ENCODE data around the gene COL8A2.

COL8A2 gene

DNA sequence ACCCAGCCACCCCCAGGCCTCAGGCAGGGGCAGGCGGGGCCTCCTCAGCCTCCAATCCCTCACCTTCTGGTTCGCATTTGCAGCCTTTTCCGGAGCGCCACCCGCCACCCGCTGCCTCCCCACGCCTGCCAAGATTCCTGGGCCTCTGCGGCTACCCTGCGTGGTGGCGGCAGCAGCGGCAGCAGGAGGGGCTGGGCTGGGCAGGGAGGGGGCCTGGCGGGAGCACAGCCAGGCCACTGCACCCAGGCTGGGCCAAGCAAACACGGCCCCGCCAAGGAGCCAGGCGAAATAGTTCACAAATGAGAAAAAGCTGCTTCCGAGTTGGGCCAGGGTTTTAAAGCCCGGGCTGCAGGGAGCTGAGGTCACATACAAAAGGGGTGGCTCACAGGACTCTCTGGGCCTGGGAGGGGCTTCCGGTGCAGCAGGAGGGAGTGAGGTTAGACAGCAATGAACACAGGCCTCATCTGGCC is 9.8 kb downstream of the COL8A2 start:
- H3K27me3 Mint-ChIP-seq, result no peaks in the 10 kb centered on the region
- DNase-seq (no peak), ATAC-seq (no peak)
- H3K9me3 Mint-ChIP-seq, result no peaks in the 10 kb centered on the region
- no peak overlapping the region for H3K4me3 Mint-ChIP-seq
- peaks cover 14% of the 10 kb centered on the region for H3K4me1 Mint-ChIP-seq
- peak overlapping the region in 1 of 2 donors; percentile 78 for H3K27ac Mint-ChIP-seq

DNA sequence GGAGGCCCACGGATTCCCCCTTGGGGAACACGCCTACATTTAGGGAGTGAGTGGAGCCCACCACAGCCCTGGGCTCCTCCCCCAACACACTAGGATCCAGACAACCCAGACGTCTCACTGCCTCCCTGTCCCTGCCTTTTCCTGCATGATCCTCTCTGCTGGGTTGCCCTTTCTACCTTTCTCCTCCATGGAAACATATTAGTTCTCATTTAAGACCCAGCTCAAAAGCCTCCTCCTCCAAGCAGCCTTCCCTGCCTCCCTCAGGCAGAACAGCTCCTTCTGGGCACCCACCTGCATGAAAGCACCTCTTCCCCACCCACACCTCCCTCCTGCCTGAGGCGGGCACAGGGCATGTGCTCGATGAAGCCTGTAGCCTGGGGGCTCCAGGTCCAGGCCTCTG is 10.7 kb downstream of the COL8A2 start:
- H3K4me1 Mint-ChIP-seq, result peaks cover 19% of the 10 kb centered on the region
- no peaks in the 10 kb centered on the region for H3K27me3 Mint-ChIP-seq
- no peak overlapping the region for H3K4me3 Mint-ChIP-seq
- no peak for DNase-seq
- H3K27ac Mint-ChIP-seq, result no peak overlapping the region
- H3K9me3 Mint-ChIP-seq, result no peaks in the 10 kb centered on the region
- no peak for ATAC-seq

- Mint-ChIP-seq H3K4me3 (no peak overlapping the region), H3K27me3 (no peaks in the 10 kb centered on the region), H3K9me3 (no peaks in the 10 kb centered on the region), H3K27ac (peak overlapping the region; percentile 0 to 16), H3K4me1 (peaks cover 34% of the 10 kb centered on the region)
- DNase-seq, result no peak
- no peak for ATAC-seq
These were observed 12.2 kb downstream of the COL8A2 start for GRCh38 chr1:36112823-36113222.

DNA sequence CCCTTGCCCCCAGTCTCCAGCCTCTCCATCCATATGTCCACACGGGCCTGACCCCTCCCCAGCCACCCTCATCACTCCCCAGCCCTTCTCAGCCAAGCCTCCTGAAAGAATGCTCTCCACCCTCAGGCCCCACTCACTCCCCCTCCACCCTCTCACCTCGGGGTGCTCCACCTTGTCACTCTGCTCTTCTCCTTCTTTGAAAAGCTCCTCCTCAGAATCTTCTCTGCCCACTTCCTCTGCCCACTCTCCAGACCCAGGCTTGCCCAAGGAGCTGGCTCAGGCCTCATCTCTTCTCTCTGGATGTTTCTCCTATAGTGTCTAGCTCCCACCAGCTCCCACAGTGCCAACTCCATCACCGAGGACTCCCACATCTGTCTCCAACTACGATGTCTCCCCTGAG is 13.9 kb downstream of the COL8A2 start:
- peak overlapping the region in 1 of 2 donors; percentile 4 for H3K4me3 Mint-ChIP-seq
- H3K9me3 Mint-ChIP-seq, result no peaks in the 10 kb centered on the region
- ATAC-seq, result no peak

DNA sequence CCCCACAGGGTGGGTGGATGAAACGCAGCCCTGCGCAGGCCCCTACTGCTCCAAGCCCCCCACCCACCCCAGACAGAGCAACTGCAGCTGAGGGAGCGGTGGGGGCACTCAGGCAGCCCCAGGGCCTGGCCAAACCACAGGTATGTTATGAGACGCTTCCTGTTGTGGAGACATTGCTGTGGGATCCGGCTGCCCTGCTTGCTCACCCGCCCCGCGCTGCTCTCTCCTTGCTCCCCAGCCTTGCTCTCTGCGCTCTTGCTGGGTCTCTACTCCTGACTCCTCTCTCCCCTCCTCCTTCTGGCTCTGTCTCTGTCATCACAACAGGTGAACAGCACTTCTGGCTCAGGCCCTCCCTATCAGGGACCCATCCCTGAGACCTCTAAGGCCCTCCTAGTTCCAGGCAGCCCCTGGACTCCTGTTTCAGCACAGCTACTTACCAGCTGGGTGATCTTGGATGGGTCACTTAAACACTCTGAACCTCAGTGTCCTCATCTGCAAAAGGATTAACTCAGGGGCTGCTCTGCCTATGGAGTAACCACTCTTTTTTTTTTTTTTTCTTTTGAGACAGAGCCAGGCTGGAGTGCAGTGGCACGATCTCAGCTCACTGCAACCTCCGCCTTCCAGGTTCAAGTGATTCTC is 15.9 kb downstream of the COL8A2 start:
- Mint-ChIP-seq H3K4me1 (peaks cover 53% of the 10 kb centered on the region), H3K9me3 (no peaks in the 10 kb centered on the region), H3K4me3 (peak overlapping the region; percentile 34 to 56), H3K27ac (peak overlapping the region; percentile 89 to 95), H3K27me3 (no peaks in the 10 kb centered on the region)
- peak; percentile 55 to 61 for DNase-seq
- peak; percentile 96 for ATAC-seq

More for the DNA sequence above, 13.9 kb downstream of the COL8A2 start:
- peak overlapping the region; percentile 43 to 69 for H3K27ac Mint-ChIP-seq
- DNase-seq, result no peak
- H3K4me1 Mint-ChIP-seq, result peaks cover 46% of the 10 kb centered on the region
- no peaks in the 10 kb centered on the region for H3K27me3 Mint-ChIP-seq

- no peak for ATAC-seq
- Mint-ChIP-seq H3K9me3 (no peaks in the 10 kb centered on the region), H3K27me3 (no peaks in the 10 kb centered on the region), H3K4me3 (peak overlapping the region in 1 of 2 donors; percentile 56), H3K27ac (peak overlapping the region; percentile 28 to 94), H3K4me1 (peaks cover 53% of the 10 kb centered on the region)
- no peak for DNase-seq
These were observed 16.7 kb downstream of the COL8A2 start for GRCh38 chr1:36108314-36108713.

DNA sequence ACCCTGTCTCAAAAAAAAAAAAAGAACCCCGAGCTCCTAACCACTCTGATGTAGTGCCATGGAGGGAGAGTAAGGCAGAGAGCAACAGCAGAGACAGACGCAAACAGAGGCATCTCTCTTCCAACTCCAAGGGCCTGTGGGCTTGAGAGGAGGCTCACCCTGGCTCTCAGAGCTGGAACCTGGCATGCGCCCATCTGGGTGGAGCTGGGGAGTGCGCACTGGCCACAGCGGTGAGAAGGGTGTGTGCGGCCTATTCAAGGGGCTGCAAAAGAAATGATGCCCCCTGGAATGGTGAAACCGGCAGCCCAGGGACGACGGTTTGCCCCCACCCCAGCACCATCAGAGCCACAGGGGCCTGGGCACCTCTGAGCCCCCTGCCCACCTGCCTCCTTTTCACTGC is 17.6 kb downstream of the COL8A2 start:
- Mint-ChIP-seq H3K27me3 (no peaks in the 10 kb centered on the region), H3K4me3 (no peak overlapping the region), H3K27ac (peak overlapping the region in 1 of 2 donors; percentile 68), H3K9me3 (no peaks in the 10 kb centered on the region), H3K4me1 (peaks cover 53% of the 10 kb centered on the region)
- no peak for ATAC-seq
- DNase-seq, result no peak

DNA sequence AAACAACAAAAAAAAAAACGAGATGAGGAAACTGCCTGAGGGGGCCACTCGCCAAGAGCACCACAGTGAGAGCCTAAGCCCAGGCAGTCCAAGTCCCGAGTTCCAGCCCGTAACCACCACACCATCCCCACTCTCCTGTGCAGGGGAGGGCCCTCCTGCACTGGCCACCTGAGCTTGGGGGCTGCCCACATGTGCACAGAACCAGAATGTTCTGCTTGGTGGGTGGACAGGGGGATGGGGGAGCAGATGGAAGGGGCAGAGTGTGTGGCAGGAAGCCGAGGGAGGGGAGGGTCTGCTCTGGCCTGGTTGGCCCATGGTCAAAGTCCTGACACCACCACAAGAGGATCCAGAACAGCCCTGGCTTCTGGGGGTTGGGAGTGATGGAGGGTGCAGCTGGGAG is 18.8 kb downstream of the COL8A2 start:
- Mint-ChIP-seq H3K27ac (no peak overlapping the region), H3K4me3 (no peak overlapping the region)

DNA sequence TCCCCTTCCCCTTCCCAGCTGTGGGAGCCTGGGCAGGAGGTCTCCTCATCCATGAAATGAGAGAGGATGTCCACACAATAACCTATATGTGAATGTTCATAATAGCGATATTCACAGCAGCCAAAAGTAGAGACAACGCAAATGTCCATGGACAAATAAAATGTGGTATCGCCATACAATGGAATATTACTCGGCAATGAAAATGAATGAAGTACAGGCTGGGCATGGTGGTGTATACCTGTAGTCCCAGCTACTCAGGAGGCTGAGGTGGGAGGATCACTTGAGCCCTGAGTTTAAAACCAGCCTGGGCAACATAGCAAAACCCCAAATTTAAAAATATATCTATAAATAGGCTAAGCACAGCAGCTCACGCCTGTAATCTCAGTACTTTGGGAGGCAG is 23.5 kb downstream of the COL8A2 start:
- H3K27ac Mint-ChIP-seq, result no peak overlapping the region
- H3K9me3 Mint-ChIP-seq, result no peaks in the 10 kb centered on the region
- DNase-seq (no peak), ATAC-seq (no peak)
- no peak overlapping the region for H3K4me3 Mint-ChIP-seq
- H3K4me1 Mint-ChIP-seq, result peaks cover 23% of the 10 kb centered on the region
- no peaks in the 10 kb centered on the region for H3K27me3 Mint-ChIP-seq

More for the DNA sequence above, 18.8 kb downstream of the COL8A2 start:
- Mint-ChIP-seq H3K4me1 (peaks cover 49% of the 10 kb centered on the region), H3K27me3 (no peaks in the 10 kb centered on the region), H3K9me3 (no peaks in the 10 kb centered on the region)
- DNase-seq (no peak), ATAC-seq (no peak)

- Mint-ChIP-seq H3K4me1 (peaks cover 12% of the 10 kb centered on the region), H3K27me3 (no peaks in the 10 kb centered on the region), H3K9me3 (no peaks in the 10 kb centered on the region), H3K27ac (no peak overlapping the region), H3K4me3 (no peak overlapping the region)
- ATAC-seq (no peak), DNase-seq (no peak)
These were observed 24.6 kb downstream of the COL8A2 start for GRCh38 chr1:36100376-36100775.

GRCh38 chr1:36099681-36100341 is 25.2 kb downstream of the COL8A2 start:
- DNase-seq (peak; percentile 71 to 76), ATAC-seq (peak; percentile 88)
- Mint-ChIP-seq H3K27ac (no peak overlapping the region), H3K4me3 (peak overlapping the region in 1 of 2 donors; percentile 26), H3K4me1 (peaks cover 12% of the 10 kb centered on the region), H3K9me3 (no peaks in the 10 kb centered on the region), H3K27me3 (no peaks in the 10 kb centered on the region)

GRCh38 chr1:36098650-36099365 is 26.2 kb downstream of the COL8A2 start:
- Mint-ChIP-seq H3K27ac (no peak overlapping the region), H3K4me1 (peaks cover 12% of the 10 kb centered on the region), H3K4me3 (no peak overlapping the region)

GRCh38 chr1:36097693-36098585 is 27.1 kb downstream of the COL8A2 start:
- ATAC-seq (peak; percentile 19), DNase-seq (no peak)
- Mint-ChIP-seq H3K4me1 (peaks cover 19% of the 10 kb centered on the region), H3K4me3 (no peak overlapping the region), H3K9me3 (no peaks in the 10 kb centered on the region), H3K27ac (peak overlapping the region in 1 of 2 donors; percentile 17), H3K27me3 (no peaks in the 10 kb centered on the region)

More at GRCh38 chr1:36098650-36099365, 26.2 kb downstream of the COL8A2 start:
- DNase-seq (no peak), ATAC-seq (peak; percentile 21)
- H3K27me3 Mint-ChIP-seq, result no peaks in the 10 kb centered on the region
- H3K9me3 Mint-ChIP-seq, result no peaks in the 10 kb centered on the region

GRCh38 chr1:36096500-36097432 is 28.3 kb downstream of the COL8A2 start:
- ATAC-seq, result peak; percentile 12
- Mint-ChIP-seq H3K27ac (peak overlapping the region; percentile 7 to 83), H3K4me3 (no peak overlapping the region), H3K9me3 (no peaks in the 10 kb centered on the region), H3K27me3 (no peaks in the 10 kb centered on the region), H3K4me1 (peaks cover 30% of the 10 kb centered on the region)
- DNase-seq, result no peak
